HG03060 (cell line): ENCODE results near the gene HNRNPAB.
"Not testable (repeated sequence)": the region's sequence is repeated elsewhere in the genome, so short reads cannot be mapped to it uniquely, and the experiment has no call there.

Experiments
- ATAC-seq: cut with Tn5 transposase; IDR thresholded peaks from one replicate; pipeline ENCODE4 v1.9.1; 2021; ENCODE audit warnings: low read depth, moderate number of reproducible peaks; ENCODE audit not compliant: unreplicated experiment

Gene HNRNPAB

DNA sequence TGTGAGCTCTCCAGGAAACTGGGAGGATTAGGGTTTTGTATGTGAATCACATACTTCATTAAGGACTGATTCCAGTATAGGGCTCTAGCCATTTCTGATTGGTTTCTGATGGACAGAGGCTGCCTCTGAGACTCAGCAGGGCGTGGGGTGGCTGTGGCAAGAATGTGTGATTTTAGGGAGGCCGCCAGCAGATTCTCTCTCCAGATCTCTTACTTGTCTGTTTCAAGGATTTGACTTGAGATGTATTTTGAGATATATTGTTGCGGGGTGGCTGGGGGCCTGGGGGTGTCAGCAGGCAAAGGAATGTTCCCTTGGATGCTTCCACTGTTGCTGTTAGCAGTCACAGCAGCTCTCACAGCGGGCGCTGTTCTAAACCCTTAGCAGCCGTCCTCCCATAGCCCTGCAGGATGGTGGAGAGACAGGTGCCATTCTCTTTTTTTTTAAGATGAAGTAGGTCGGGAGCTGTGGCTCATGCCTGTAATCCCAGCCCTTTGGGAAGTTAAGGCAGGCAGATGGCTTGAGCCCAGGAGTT, 8.0 kb upstream of the HNRNPAB start:
- ATAC-seq = no peak

DNA sequence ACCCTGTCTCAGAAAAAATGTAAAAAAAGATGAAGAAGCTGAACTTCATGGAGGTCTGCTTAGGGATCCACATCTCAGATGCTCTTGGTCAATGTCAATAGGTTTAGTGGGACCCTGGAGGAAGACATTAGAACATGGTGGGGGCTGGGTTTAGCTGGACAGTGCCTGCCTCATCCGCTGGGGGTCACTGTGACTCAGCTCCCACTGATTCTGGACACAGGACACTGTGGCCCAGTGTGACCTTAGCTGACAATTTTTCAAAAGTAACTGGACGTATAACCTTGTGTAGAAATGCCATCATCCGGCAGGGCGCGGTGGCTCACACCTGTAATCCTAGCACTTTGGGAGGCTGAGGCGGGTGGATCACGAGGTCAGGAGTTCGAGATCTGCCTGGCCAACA, 7.3 kb upstream of the HNRNPAB start:
- ATAC-seq = no peak

DNA sequence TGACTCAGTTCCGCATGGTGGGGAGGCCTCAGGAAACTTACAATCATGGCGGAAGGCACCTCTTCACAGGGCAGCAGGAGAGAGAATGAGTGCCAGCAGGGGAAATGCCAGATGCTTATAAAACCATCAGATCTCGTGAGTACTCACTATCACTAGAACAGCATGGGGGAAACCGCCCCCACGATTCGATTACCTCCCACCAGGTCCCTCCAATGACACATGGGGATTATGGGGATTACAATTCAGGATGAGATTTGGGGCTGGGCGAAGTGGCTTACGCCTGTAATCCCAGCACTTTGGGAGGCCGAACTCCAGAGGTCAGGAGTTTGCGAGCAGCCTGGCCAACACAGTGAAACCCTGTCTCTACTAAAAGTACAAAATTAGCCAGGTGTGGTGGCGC, 6.2 kb upstream of the HNRNPAB start:
- not testable (repeated sequence) for ATAC-seq

DNA sequence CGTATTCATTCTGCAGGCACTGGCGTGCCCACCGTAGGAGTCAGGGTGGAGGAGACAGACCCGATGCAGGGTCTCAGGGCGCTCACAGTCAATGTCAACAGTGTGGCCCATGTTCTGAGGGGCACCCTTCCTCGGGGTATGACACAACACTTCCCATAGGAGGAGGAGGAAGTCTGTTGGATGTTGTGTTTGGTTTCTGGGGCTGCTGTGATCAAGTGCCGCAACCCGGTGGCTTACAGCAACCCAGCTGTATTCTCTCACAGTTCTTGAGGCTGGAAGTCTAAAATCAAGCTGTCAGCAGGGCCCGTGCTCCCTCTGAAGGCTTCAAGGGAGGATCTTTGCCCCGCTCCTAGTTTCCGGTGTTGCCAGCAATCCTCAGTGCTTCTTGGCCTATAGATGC, 5.6 kb upstream of the HNRNPAB start:
- no peak for ATAC-seq

DNA sequence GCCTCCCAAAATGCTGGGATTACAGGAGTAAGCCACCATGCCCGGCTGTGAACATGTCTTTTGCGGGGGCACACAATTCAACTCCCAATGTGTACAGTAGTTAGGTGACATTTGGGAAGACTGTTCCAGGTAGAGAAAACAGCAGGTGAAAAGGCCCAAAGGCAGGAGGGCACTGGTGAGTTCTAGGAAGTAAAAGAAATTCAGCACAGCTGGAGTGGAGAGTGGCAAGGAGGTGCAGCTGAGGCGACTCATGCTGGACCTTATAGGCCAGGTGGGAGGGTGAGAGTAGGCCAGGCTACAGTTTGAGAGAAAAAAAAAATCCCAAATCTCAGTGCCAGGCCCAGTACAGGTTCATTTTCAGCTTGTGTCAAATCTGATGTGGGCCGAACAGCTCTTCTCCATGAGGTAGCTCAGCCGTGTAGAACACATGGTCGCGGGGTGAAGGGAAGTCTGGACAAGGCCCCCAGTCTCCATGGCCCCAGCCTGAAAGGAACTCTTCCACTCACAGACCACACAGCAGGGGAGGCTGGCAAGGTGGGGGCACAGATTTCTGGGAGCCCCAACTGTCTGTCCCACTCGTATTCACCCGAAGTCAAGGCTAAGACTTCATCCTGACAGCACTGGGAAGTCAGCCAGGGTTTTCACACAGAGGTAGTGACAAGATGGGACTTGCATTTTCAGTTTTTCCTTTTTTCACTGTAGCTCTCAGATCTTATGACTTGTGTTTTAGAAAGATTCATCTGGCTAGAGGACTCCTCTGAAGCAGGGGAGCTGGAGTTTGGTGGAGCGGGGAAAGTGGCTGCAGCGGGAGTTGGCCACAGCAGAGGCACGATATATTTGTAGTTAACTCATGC, 4.5 kb upstream of the HNRNPAB start:
- ATAC-seq = no peak

DNA sequence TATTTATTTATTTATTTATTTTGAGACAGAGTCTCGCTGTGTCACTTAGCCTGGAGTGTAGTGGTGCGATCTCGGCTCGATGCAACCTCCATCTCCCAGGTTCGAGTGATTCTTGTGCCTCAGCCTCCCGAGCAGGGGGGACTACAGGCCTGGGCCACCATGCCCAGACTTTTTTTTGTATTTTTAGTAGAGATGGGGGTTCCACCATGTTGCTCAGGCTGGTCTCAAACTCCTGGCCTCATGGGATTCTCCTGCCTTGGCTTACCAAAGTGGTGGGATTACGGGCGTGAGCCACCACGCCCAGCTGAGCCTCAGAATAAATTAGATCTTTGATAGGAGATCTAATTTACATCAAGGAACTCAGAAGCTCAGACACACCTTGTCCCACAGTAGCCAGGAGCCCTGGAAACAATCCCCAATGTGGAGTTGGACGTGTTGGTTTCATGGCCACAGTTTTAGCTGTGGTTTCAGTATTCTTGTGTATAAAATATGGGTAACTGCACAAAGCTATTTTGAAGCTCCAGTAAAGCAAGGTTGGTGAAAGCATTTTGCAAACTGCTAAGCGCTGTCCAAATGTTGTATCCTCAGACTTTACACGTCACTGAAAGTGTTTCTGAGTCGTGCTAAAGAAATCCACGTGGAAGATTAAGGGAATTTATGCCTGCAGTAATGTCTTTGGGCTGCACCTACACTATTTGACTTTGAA, 3.0 kb upstream of the HNRNPAB start:
- no peak for ATAC-seq

DNA sequence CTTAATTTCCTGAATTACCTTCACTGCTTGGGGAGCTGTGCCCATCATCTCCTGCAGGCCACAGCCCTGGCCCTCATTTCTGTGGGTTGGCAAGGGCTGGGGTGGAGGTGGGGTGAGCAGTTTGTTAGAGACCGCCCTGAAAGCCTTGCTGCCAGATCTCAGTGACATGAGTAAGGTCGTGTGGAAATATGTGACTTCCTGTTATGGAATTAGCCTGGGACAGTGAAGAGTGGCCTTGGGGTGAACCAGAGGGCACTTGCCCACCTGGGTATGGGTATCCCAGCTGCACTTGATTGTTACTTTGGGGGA, 2.5 kb upstream of the HNRNPAB start:
- ATAC-seq = no peak

DNA sequence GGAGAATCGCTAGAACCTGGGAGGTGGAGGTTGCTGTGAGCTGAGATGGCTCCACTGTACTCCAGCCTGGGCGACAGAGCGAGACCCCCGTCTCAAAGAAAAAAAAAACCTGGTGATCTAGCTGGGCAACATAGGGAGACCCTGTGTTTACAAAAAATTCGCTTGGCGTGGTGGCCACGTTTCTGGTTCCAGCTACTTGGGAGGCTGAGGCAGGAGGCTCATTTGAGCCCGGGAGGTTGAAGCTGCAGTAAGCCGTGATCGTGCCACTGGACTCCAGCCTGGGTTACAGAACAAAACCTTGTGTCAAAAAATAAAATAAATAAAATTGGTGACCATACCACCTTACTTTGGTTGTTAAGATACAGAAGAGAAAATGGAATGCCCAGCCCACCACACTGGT, 1.8 kb upstream of the HNRNPAB start:
- no peak for ATAC-seq

DNA sequence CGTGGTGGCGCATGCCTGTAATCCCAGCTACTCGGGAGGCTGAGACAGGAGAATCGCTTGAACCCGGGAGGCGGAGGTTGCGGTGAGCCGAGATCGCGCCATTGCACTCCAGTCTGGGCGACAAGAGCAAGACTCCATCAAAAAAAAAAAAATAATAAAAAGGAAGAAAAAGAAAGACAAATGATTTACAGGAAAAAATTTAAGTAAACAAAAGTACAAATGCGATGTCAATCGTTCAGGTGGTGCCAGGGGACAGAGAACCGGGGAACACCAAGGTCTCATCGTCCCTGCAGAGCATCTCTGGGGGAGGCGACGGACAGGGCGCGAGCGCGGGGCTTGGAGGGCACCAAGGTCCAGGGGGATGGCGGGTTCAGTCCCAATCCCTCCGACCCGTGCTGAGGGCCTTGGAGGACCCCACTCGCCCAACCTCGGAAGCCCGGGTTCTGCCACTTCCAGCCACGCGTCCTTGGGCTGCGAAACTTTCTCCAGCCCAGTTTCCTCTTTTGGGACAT, 607 bp upstream of the HNRNPAB start:
- ATAC-seq = no peak

DNA sequence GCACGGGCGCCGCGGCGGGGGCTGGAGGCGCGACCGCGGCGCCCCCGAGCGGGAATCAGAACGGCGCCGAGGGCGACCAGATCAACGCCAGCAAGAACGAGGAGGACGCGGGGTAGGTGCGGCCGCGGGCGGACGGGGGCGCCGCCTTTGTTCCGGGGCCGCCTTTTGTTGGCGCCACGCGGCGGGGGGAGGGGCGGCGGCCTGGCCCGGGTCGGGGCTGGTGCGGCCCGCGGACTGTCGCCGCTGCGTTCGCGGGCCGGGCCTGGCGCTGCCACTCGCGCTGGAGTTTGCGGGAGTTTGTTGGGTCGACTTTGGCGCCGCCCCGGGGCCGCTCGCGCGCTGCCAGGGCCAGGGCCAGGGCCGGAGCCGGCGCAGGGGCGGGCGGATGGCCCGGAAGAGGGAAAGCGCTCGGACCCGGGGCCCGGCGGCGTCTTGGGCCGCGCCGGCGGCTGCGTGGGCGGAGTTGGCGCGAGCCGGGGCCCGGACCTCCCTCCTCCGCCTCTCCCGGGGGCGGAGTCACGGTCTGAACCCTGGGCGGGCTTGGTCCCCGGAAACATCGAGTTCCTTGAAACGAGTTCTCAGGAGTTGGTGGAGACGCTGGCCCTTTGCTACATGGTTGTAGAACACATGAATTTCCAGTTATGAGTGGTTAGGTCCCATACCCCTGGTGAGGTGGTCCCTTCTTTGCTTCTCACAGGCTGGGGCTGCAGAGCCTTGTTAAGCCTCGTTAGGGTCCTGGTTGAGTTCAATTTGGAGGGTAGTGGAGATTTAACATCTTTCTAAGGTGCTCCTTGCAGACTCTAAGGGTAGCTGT, 809 bp downstream of the HNRNPAB start:
- no peak for ATAC-seq

DNA sequence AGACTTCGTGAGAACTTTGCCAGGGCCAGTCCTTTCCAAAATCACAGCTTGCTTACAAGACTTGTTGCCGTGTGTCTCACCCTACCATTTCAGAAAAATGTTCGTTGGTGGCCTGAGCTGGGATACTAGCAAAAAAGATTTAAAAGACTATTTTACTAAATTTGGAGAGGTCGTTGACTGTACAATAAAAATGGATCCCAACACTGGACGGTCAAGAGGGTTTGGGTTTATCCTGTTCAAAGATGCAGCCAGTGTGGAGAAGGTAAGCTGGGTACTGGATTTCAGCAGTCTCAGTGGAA, 1.4 kb downstream of the HNRNPAB start:
- no peak for ATAC-seq

DNA sequence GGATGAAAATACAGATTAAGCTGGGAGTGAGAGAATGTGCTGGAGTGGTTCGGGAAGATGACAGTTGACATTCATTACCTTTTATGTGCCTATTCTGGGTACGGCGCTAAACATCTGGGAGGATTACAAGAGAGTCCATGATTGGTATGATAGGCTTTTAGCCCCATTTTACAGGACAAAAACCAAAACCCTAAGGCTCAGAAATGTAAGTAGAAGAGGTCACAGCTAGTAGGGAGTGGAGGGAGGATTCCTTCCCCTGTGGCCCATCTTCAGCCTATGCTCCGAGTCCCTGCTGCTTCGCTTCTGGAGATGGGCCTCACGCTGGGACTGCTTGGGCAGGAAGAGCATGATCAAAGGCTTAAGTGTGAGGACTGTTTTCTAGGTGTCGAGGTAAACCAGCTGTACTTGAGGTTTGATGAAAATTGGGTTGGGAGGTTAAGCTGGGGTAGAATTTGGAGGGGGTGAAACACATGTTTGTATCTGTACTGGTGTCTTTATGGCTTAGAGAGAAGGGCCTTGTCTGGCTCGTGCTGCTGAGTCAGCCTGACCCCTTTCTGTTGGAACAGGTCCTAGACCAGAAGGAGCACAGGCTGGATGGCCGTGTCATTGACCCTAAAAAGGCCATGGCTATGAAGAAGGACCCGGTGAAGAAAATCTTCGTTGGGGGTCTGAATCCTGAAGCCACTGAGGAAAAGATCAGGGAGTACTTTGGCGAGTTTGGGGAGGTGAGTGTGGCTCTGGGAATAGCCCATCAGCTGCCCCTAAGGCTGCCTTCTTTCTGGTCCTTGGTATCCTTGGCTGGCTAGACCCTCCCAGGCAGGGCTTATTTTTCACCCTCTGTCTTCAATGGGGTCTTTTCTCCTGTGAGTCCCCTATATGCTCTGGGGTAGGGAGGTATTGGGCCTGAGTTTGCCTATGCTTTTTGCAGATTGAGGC, 2.1 kb downstream of the HNRNPAB start:
- ATAC-seq = no peak

DNA sequence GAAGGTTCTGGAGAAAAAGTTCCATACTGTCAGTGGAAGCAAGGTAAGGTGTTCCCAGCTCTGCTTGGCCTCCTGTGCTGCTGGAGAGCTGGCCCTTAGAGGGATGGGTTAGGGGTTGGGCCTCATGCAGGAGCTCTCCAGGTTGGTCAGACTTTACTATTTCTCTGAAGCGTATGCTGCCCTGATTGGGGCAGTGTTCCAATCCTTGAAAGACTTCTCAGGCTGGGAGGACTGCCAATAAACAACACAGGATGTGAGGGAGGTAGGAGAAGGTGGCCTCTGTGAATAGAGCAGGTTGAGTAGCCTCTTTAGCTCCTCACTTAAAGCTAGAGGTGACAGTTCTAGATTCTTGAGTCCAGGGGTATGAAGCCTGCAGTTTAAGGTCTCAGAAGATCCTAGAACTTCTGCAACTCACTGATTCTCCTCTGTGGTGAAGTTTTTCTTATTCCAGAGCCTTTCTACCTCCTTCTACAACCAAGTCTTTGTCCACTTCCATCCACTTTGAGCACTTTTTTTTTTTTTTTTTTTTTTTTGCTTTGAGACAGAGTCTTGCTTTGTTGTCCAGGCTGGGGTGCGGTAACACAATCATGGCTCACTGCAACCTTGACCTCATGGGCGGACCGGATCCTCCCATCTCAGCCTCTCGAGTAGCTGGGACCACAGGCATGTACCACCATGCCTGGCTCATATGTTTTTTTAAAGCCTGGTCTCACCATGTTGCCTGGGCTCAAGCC, 3.0 kb downstream of the HNRNPAB start:
- ATAC-seq = no peak

DNA sequence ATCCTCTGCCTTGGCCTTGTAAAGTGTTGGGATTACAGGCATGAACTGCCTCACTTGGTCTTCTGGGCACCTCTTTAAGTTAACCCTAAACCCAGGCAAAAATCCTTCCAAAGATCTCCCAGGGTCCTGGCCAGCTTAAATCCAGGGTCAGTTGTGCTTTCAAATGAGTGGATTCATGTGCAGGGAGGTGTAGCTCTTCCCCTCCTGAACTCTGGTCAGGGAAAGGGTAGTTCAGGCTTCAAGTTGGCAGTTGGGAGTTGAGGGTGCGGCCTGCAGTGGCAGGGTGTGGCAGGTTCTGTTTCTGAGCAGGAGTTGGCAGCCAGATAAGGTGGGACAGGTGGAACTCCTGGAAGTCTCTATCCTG, 3.6 kb downstream of the HNRNPAB start:
- no peak for ATAC-seq

DNA sequence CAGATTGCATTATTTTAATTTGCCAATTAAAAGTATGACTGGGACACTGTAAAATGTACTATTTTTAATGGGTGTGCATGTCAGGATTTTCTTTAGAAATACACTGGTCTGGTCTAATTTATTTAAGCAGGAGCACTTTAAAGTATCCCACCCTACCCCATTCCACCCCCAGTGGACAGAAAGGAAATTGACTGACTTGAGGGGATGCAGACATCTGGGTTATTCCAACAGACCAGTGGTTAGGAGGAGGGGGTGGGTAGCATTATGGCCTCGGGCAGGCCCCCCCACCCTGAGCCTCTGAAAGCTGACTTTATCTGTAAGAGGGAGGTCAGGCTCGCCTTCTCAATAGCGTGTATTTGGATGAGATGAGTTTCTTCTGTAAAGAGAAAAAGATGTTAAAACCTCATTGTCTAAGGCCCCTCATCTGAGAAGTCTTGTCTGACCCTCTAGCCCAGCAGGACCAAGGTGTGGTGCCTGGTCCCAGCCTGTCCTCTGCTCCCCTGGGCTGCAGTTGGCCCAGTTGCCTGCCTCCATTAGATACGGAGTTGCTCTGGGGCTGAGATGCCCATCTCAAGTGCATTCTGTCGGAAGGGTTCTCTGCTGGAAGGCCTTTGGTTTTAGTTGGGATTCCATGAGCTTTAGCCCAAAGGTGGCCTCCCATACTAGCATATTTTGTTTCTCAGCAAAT, 4.4 kb downstream of the HNRNPAB start:
- no peak for ATAC-seq

DNA sequence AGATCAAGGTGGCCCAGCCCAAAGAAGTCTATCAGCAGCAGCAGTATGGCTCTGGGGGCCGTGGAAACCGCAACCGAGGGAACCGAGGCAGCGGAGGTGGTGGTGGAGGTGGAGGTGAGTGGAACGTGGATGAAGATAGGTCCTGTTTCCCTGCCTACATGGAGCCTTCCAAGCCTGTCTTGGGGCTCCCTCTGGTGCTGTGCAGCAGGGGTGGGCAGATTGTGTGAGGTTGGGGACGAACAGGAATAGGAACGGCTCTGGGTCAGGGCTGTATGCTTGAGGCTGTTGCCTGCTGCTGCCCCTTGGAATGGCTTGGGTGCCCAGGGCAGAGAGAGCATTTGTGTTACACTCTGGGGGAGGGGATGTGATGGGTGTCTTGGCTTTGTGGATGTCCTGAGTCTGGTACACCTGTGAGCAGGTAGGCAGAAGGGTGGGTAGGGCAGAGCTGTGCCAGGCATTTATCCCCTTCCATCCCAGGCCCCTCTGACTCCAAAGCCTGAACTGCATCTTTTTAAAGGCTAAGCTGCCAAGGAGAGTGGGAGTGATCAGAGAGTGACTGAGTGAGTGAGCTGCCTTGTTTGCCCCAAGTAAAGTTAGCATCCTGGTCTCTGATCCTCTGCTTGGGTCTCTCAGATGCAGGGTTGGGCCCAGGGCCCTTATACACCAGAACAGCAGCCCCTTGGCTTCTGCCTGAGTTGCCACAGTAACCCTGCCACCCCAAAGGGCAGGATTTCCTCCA, 5.2 kb downstream of the HNRNPAB start:
- ATAC-seq = no peak

DNA sequence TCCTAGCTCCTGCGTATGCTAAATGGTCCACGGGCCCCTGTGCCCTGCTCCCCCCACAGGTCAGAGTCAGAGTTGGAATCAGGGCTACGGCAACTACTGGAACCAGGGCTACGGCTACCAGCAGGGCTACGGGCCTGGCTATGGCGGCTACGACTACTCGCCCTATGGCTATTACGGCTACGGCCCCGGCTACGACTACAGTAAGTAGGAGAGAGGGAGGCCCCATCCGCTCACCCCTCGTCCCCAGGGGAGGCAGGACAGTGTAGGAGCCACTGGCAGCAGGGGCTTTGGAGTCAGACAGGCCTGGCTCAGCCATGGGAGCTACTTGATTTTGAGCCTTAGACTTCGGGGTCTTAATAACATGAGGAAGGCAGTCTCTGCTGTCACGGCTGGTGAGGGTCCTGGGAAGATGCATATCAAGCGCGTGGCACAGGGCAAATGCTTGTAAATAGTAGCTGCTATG, 5.8 kb downstream of the HNRNPAB start:
- no peak for ATAC-seq

DNA sequence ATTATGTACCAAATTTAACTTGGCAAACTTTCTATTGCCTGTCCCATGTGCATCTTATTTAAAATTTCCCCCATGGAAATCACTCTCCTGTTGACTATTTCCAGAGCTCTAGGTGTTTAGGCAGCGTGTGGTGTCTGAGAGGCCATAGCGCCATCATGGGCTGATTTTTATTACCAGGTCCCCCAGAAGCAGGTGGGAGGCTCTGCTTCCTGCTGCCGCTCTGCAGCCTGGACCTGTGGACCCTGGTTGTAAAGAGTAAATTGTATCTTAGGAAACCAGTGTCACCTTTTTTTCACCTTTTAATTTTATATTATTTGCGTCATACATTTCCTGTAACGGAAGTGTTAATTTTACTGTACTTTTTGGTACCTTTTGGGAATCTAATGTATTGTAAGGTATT, 6.4 kb downstream of the HNRNPAB start:
- ATAC-seq = no peak
